Cardiac muscle cell (in vitro differentiated cells and primary cell): ENCODE results near the gene FKBP5. TPM values are rescaled to one million over a fixed set of nuclear protein-coding genes. Genes with fewer than 3 reads are reported as not detected.

Experiments used
- DNase-seq, 2 donors: peaks; one replicate each; pipeline versions ENCODE4 v3.0.0 to v3.0.0-alpha.2; 2010 to 2017; ENCODE audit warnings: low read depth in 1 of 2, low spot score in 1 of 2
- H3K27ac ChIP-seq: fragments of 200-600 bp; sonication (generic); 2 replicates; pipeline ENCODE4 v1.5.1; 2016
- H3K27me3 ChIP-seq: fragments of 200-600 bp; sonication (generic); 2 replicates; pipeline ENCODE4 v1.6.0; 2016; ENCODE audit warnings: control low read depth
- H3K36me3 ChIP-seq: fragments of 200-600 bp; sonication (generic); 2 replicates; pipeline ENCODE4 v1.5.1; 2016; ENCODE audit warnings: control low read depth
- H3K4me1 ChIP-seq: fragments of 200-600 bp; sonication (generic); 2 replicates; pipeline ENCODE4 v1.8.1; 2017; ENCODE audit warnings: low read depth, mild to moderate bottlenecking, mixed run types
- H3K4me3 ChIP-seq: fragments of 200-600 bp; sonication (generic); 2 replicates; pipeline ENCODE4 v1.5.1; 2016; ENCODE audit warnings: mild to moderate bottlenecking
- H3K9me3 ChIP-seq: fragments of 200-600 bp; sonication (generic); 2 replicates; pipeline ENCODE4 v1.5.1; 2017; ENCODE audit warnings: low read depth, mild to moderate bottlenecking, control low read depth
- CTCF ChIP-seq: IDR thresholded peaks from 2 replicates; pipeline ENCODE4 v1.5.1; 2012; ENCODE audit warnings: low read depth, mild to moderate bottlenecking, low read length
- polyA plus RNA-seq: library from polyadenylated mRNA; unstranded; fragments of >200 nt; fragmentation: Nextera tagmentation; extraction: Ambion mirVana; gene quantifications from 2 replicates; pipeline ENCODE4 v1.2.1, GENCODE V29; 2016
- total RNA-seq: library from RNA; depleted of rRNA; stranded (reverse); fragments of >200 nt; gene quantifications from 2 replicates; pipeline ENCODE4 v1.2.3, GENCODE V29; 2016

The FKBP5 gene
- total and polyA plus RNA-seq, 2 experiments from 2014 or later: 32.4 to 53.0 TPM

DNA sequence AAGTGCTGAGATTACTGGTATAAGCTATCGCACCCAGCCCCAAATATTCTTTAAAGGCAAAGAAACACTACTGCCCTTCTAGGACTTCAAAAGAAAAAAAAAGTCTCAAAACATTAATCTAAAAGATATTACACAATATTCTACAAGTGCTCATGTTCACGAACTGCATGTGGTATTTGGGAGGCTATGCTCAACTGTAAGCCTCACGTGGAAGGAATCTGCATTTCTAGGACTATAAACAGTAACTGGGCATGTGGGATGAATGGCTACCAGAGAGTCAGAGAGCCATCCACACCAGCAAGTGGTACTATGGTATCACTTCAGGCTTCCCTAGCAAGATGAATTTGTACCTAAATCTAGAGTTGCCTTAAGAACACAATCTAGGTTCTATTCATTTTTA lies 50.0 kb downstream of the FKBP5 start:
- Histone ChIP-seq H3K27ac (no peak overlapping the region), H3K4me3 (no peak overlapping the region), H3K27me3 (no peaks in the 10 kb centered on the region), H3K9me3 (no peaks in the 10 kb centered on the region), H3K36me3 (peaks cover 22% of the 10 kb centered on the region), H3K4me1 (no peaks in the 10 kb centered on the region)
- DNase-seq: no peak
- no peak for TF ChIP-seq CTCF

GRCh38 chr6:35637911-35638310 lies 50.8 kb downstream of the FKBP5 start:
- H3K27ac ChIP-seq: no peak overlapping the region
- H3K4me3 ChIP-seq: no peak overlapping the region
- no peaks in the 10 kb centered on the region for H3K9me3 ChIP-seq
- H3K4me1 ChIP-seq: no peaks in the 10 kb centered on the region
- peaks cover 22% of the 10 kb centered on the region for H3K36me3 ChIP-seq
- no peak for DNase-seq
- no peaks in the 10 kb centered on the region for H3K27me3 ChIP-seq
- no peak for TF ChIP-seq CTCF

GRCh38 chr6:35635601-35636597 lies 52.8 kb downstream of the FKBP5 start:
- Histone ChIP-seq H3K27me3 (no peaks in the 10 kb centered on the region), H3K36me3 (peaks cover 22% of the 10 kb centered on the region), H3K4me1 (no peaks in the 10 kb centered on the region), H3K4me3 (no peak overlapping the region), H3K9me3 (no peaks in the 10 kb centered on the region), H3K27ac (no peak overlapping the region)
- DNase-seq: no peak
- TF ChIP-seq CTCF: no peak

GRCh38 chr6:35634316-35634715 lies 54.4 kb downstream of the FKBP5 start:
- Histone ChIP-seq H3K27ac (peak overlapping the region; percentile 15), H3K36me3 (peaks cover 13% of the 10 kb centered on the region), H3K4me1 (no peaks in the 10 kb centered on the region), H3K9me3 (no peaks in the 10 kb centered on the region), H3K4me3 (no peak overlapping the region), H3K27me3 (no peaks in the 10 kb centered on the region)
- DNase-seq: peak in 1 of 2 donors; percentile 42
- no peak for TF ChIP-seq CTCF

DNA sequence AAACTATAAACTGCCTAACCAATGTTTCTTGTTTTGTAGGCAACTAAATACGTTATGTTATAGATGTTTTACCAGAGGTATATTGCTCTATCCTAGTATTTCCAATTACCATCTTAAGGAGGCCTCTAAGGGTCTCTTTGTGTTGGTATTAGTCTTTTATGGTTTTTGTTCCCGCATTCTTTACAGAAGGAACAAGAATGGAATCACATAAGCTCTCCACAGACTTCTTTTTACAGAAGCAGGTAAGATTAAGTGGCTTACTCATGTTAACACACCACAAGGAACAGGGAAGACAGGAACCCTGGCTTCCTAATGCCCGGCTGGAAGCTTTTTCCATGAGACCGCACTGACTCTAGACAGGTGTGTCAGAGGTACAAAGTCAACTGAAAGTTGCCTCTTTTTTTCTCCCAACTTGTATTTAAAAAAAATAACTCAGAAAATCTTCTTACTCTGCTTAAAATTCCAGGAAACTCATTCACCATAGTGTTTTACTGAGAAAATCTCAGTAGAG lies 55.1 kb downstream of the FKBP5 start:
- no peaks in the 10 kb centered on the region for H3K27me3 ChIP-seq
- peaks cover 13% of the 10 kb centered on the region for H3K36me3 ChIP-seq
- DNase-seq: no peak
- no peaks in the 10 kb centered on the region for H3K4me1 ChIP-seq
- no peak overlapping the region for H3K4me3 ChIP-seq
- H3K9me3 ChIP-seq: no peaks in the 10 kb centered on the region
- TF ChIP-seq CTCF: no peak
- peak overlapping the region; percentile 15 for H3K27ac ChIP-seq
